Esophagus muscularis mucosa (tissue), 4 donors: ENCODE measurements around the gene PCNX3.

Experiments used
- EP300 ChIP-seq: sonication (generic); formaldehyde crosslinking; IDR thresholded peaks from one replicate; pipeline ENCODE4 v1.6.1; 2017; ENCODE audit warnings: antibody characterized with exemption
- POLR2A ChIP-seq: fragments of 450-650 bp; IDR thresholded peaks from one replicate; pipeline ENCODE4 v1.6.1; 2017; ENCODE audit warnings: antibody characterized with exemption, moderate library complexity, mild to moderate bottlenecking, low read depth
- POLR2AphosphoS5 ChIP-seq, 2 donors: sonication (generic); formaldehyde crosslinking; IDR thresholded peaks; one replicate each; pipeline ENCODE4 v1.6.1; 2017; ENCODE audit warnings: antibody characterized with exemption in 2 of 2
- TF ChIP-seq, protein P1 (sequence below), 3 experiments: fragments of 200-600 bp in 2 of 3; fragments of 450-650 bp in 1 of 3; sonication (generic) in 2 of 3; IDR thresholded peaks; one replicate each; pipeline ENCODE4 v1.5.1; 2017 to 2019; ENCODE audit warnings: antibody characterized with exemption in 3 of 3, mild to moderate bottlenecking in 2 of 3, moderate library complexity in 1 of 3

GRCh38 chr11:65569973-65570918, 45.3 kb upstream of the PCNX3 start, which contains the start of gene ZNRD2:
- TF ChIP-seq, protein P1, sequence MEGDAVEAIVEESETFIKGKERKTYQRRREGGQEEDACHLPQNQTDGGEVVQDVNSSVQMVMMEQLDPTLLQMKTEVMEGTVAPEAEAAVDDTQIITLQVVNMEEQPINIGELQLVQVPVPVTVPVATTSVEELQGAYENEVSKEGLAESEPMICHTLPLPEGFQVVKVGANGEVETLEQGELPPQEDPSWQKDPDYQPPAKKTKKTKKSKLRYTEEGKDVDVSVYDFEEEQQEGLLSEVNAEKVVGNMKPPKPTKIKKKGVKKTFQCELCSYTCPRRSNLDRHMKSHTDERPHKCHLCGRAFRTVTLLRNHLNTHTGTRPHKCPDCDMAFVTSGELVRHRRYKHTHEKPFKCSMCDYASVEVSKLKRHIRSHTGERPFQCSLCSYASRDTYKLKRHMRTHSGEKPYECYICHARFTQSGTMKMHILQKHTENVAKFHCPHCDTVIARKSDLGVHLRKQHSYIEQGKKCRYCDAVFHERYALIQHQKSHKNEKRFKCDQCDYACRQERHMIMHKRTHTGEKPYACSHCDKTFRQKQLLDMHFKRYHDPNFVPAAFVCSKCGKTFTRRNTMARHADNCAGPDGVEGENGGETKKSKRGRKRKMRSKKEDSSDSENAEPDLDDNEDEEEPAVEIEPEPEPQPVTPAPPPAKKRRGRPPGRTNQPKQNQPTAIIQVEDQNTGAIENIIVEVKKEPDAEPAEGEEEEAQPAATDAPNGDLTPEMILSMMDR (IDR thresholded peaks at IDR 0.05), result peak; percentile 40 to 44 (median 40)
- TF ChIP-seq EP300 (peak; percentile 75), POLR2A (peak; percentile 50), POLR2AphosphoS5 (IDR thresholded peaks at IDR 0.05) (peak in 1 of 2 donors; percentile 99)
